Stimulated activated CD4-positive, alpha-beta T cell treated with anti-CD3 and anti-CD28 coated beads, Interleukin-4, amount 100 ng/mL, for 24 hours (primary cell): ENCODE data around the gene SMIM35.
"Not testable (repeated sequence)": the region's sequence is repeated elsewhere in the genome, so short reads cannot be mapped to it uniquely, and the experiment has no call there.

ENCODE experiments used
- DNase-seq: peaks from one replicate; pipeline ENCODE4 v3.0.0-alpha.2; 2020

SMIM35 gene

DNA sequence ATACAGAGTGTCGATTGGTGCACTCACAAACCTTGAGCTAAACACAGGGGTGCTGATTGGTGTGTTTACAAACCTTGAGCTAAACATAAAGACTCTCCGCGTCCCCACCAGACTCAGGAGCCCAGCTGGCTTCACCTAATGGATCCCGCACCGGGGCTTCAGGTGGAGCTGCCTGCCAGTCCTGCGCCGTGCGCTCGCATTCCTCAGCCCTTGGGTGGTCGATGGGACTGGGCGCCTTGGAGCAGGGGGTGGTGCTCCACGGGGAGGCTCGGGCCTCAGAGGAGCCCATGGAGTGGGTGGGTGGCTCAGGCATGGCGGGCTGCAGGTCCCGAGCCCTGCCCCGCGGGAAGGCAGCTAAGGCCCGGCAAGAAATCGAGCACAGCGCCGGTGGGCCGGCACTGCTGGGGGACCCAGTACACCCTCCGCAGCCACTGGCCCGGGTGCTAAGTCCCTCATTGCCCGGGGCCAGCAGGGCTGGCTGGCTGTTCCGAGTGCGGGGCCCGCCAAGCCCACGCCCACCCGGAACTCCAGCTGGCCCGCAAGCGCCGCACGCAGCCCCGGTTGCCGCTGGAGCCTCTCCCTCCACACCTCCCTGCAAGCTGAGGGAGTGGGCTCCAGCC lies 108.4 kb downstream of the SMIM35 start:
- DNase-seq, result not testable (repeated sequence)

DNA sequence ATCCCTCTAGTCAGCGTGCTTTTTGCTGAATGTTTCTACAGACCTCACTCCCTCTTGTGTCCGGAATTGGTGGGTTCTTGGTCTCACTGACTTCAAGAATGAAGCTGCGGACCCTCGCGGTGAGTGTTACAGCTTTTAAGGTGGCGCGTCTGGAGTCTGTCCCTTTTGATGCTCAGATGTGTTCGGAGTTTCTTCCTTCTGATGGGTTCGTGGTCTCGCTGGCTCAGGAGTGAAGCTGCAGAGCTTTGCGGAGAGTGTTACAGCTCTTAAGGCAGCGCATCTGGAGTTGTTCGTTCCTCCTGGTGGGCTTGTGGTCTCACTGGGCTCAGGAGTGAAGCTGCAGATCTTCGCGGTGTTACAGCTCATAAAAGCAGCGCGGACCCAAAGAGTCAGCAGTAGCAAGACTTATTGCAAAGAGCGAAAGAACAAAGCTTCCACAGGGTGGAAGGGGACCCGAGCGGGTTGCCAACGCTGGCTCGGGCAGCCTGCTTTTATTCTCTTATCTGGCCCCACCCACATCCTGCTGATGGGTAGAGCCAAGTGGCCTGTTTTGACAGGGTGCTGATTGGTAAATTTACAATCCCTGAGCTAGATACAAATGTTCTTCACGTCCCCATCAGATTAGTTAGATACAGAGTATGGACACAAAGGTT lies 109.0 kb downstream of the SMIM35 start:
- DNase-seq, result not testable (repeated sequence)

DNA sequence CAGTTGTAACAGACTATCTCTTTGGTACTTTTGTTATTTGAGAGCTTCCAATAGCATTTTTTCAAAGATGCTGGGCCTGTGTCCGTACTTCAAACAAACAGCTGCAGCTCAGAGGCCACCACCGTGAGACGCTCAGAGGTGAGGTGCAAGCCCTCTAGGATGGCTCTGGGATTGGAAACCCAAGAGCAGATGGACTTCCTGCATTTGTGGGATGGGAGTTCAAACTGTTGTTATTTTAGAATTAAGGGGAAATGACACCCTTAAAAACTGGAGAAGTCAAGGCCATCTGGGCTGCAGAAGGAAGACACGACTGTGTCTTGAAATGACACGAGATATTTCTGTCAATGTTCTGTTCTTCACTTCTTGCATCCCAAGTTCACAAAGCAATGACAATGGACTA lies 109.7 kb downstream of the SMIM35 start:
- DNase-seq, result no peak

DNA sequence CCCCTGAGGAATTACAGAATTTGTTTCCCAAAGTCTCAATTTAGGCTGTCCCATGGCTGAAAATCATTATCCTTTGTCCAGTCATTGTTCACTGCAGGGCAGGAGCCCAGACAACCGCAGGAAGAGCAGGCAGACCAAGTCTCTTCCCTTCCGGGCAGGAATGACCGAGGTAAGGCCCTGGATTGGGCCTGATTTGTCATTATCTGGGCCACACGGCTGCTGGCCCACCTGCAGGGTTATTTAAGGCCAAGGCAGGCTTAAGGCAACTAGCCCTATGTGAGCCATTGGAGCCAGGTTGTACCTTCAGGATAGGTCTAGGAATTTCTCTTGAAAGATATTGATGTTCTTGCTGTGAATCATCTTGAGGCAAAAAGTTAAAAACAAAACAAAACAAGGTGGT lies 110.3 kb downstream of the SMIM35 start:
- DNase-seq, result no peak

DNA sequence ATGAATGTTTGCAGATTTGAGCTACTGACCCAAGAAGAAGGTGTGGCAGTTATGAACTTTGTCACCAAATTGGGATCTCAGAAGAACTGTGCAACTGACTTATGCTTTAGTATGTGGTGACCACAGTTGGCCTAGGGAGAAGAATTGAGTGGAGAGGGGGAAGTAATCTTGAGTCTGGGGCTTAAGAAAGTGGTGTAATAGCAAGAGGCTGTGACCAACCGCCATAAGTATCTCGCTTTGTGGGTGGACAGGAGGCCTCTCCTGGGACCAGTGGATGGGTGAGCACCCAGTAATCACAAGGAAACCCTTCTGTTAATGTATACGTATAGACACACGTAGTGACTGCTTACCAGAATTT lies 113.3 kb downstream of the SMIM35 start:
- no peak for DNase-seq

DNA sequence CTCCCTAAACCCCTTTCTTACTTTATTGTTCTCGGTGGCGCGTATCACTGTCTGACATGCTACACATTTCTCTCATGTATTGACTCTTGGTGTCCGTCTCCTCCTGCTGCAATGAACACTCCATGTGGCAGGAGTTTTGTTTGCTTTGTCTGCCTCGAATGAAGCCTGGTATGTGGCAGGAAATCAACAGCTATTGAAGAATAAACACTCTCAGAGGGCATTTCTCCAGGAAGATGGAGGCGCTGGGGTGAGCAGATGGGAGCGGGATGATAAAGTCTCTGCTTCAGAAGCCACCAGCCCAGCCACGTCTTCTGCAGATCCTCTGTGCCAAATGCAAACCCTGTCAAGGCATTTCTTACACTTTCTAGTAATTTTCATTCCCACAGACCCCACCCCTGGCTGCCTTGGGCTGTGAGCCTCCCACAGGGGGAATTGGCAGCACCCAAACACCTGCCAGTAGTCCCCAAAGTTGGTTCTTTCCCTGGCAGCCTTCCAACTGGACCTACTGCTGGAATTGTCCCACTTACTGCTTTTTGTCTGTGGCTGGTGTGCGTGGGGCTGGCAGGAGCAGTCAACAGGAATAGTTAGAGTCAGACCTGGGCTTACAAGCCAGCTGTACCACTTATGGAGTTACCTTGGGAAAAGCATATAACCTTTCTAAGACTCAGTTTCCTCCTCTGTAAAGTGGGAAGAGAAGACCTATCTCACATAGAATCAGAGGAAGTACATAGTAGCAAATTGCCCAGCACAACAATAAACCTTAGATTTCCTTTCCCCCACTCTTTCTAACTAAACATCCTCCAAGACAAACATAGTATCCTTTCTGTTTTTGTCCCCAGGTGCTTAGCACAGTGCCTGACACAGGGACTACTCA lies 113.9 kb downstream of the SMIM35 start:
- DNase-seq, result no peak

DNA sequence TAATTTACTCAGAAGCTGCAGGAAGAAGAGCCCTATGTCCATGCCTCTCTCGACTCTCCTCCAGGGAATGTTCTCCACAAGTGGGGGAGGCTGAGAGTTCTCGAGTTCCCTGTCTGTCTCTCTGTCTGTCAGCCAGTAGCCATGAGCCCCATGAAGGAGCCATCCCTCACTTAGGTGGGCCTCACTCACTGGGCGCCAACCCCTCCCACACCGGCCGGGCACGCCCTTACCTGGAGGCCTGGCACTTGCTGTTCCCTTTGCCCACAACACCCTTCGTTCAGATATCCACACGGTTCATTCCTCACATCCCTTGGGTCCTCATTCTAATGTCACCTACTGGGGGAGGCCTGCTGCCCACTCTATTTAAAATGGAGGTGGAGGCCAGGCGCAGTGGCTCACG lies 114.7 kb downstream of the SMIM35 start:
- no peak for DNase-seq

DNA sequence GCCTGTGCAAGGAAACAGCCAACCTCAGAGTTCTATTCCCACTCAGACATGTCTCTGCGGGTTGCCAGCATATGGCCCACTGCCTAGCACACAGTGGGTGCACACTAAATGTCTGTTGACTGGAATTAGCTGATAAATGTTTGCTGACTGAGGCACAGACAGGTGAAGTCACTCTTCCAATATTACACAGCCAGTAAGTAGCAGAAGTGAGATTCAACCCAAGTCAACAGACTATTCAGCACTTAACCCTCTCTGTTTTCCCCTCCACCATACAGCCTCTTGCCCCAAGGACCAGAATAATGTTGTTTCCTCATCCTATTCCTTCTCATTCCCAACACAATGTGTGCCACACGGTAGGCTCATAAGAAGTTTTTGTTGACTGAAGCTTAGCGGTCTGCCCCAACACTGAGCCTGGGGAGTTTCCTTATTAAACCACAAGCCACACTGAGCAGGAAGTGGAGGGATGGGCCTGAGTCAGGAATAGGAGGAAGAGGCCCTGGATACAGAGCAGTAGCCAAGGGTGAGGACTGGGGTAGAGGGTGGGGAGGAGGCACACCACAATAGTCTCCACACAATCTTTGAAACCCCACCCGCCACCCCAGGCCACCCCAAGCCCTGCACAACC lies 116.3 kb downstream of the SMIM35 start:
- peak; percentile 44 for DNase-seq

DNA sequence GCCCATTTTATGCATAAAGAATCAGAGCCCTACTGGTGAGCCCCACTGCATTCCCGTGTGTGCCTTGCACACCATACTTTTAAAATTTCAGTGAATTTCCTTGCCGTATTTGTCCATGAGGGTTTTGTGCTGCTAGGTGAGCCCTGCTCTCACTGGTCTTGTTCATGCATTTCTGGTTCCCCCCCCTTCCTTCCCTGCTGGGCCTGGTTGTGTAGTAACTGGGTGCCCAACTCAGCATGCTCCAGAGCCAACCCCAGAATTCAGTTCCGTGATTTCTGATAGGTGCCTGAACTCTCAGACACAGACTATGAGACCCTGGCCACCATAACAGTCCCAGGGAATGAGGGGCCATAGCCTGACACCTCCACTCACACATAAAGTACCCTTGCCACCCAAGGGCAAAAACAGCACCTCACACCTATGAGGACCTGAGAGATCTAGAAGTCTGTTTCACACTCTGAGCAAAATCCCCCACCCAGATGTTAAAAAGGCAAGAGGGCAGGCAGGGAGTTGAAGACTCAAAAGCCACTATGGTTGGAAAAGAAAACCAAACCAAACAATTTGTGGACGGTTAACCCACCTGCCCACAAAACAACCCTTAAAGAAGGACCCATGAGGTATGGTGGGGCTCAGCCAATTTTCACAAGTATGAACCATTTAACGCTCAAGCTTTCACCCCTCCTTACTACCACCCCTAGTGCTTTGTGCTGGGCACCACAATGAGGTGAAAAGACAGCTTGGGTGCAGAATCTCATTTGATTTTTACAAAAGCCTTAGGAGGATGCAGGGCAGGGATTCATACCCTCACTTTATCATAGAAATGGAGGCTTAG lies 117.4 kb downstream of the SMIM35 start:
- DNase-seq, result no peak

DNA sequence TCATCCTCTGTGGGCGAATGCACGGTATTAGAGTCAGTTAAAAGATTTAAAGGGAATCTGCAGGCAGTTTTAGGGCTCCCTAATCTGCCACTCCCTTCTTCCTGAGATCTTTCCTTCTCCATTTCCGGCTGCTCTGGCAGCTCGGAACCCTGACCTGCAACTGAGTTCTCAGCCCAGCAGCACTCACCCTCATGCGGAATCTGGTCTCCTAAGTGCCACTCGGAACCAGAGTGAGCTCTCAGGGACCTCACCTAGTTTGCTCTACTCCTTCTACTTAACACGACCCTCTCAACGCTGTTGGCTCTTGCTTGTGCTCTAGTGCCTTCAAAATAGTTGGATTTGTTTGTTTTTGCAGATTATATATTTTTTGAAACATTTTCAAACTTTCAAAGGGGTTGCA lies 119.9 kb downstream of the SMIM35 start:
- DNase-seq, result no peak

DNA sequence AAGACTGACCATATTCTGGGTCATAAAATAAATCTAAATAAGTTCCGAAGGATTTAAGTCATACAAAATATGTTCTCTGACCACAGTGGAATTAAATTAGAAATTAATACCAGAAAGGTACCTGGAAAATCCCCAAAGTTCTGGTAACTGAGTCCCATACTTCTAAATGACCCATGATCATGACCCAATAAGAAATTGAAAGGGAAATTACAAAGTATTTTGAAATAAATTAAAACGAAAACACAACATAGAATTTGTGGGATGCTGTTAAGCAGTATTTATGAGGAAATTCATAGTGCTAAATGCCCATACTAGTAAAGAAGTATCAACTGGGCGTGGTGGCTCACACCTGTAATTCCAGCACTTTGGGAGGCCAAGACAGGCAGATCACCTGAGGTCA lies 123.9 kb downstream of the SMIM35 start:
- no peak for DNase-seq

DNA sequence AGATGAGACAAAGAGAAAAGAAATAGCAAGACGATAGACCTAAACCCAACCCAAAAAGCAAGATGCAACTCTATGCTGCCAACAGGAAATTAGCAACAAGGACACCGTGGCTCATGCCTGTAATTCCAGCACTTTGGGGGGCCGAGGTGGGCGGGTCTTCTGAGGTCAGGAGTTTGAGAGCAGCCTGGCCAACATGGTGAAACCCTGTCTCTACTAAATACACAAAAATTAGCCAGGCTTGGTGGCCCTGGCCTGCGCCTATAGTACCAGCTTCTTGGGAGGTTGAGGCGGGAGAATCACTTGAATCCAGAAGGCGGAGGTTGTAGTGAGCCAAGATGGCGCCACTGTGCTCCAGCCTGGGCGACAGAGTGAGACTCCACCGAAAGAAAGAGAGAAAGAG lies 124.9 kb downstream of the SMIM35 start:
- DNase-seq, result no peak

DNA sequence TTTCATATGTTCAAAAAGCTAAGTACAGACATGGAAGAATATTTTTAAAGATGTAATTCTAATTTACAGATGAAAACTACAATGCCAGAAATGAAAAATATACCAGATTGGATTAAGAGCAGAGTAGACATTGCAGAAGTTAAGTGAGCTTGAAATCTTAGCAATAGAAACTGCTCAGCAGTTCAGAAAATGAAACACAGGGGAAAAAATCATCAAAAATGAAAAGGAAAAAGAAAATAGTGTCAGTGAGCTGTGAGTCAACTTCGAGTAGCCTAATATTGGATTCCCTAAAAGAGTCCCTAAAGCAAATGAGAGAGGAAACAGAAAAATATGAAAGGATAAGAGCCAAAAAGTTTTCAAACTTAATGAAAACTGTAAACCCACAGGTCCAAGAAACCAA lies 126.4 kb downstream of the SMIM35 start:
- no peak for DNase-seq

DNA sequence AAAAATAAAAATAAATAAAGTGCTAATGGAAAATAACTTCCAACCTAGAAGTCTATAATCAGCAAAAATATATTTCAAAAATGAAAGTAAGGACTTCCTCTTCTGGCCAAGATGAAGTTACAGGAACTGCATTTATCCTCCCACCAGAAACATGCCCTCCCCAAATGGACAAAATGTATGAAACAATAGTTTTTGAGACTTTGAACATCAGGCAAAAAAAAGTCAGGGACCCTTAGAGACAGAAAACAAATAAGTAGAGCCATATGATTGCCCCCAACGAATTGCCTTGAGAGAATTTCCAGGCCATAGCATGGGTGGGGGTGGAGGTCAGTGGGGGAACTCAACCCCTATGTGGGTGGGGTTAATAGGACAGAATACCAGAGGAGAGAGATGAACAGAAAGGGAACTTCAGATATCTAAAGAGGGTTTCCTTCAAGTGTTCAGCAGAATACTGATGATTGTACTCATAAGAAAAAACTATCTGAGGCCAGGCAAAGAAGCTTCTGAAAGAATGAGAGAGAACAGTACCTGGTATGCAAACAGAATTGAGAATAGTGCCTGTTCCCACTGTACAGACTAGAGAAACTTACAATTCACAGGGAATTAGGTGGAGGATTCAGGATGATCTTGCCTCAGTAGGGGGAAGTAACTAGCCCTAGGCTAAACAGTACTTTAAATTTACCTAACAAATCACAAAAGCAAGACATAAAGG lies 127.2 kb downstream of the SMIM35 start:
- DNase-seq, result no peak

DNA sequence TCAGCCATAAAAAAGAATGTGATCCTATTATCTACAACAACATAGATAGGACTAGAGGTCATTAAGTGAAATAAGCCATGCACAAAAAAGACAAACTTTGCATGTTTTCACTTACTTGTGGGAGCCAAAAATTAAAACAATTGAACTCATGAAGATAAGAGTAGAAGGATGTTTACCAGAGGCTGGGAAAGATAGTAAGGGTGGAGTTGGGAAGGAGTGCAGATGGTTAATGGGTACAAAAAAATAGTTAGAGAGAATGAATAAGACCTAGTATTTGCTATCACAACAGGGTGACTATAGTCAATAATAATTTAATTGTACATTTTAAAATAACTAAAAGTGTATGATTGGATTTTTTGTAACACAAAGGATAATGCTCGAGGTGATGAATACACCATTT lies 127.8 kb downstream of the SMIM35 start:
- no peak for DNase-seq
